ENCODE results near the gene SKIDA1. TPM values are rescaled to one million over a fixed set of nuclear protein-coding genes. Genes with fewer than 3 reads are reported as not detected.
A peak's percentile ranks its signal among the peaks of the same experiment; 100 is the strongest.

SKIDA1 gene
- total and polyA plus RNA-seq, 2 of the 4 experiments (the other 2 are of a cell fraction), result 0.36 to 0.72 TPM

- TF ChIP-seq POLR2A (IDR thresholded peaks at IDR 0.05; ENCODE audit: low read depth, low read length), result no peak
Observed at GRCh38 chr10:21529032-21529910, 3.8 kb upstream of the SKIDA1 start (continued).

GRCh38 chr10:21528236-21529031 is 3.0 kb upstream of the SKIDA1 start:
- H3K4me1 ChIP-seq (ENCODE audit: control insufficient read depth, insufficient read depth, low read length), result peaks cover 2% of the 10 kb centered on the region; the same call in 1 of the 2 replicates
- ATAC-seq (ENCODE audit: low read depth) (no peak), DNase-seq (no peak)
- no peak overlapping the region for H2BK20ac ChIP-seq (ENCODE audit: low read depth, low read length)
- H4K8ac ChIP-seq (ENCODE audit: low read depth in 2 of 2, low read length in 2 of 2), result peak overlapping the region; percentile 82 to 91; a peak in 2 of 4 replicates
- H3K56ac ChIP-seq (ENCODE audit: extremely low read depth, insufficient read depth, low read length), result peak overlapping the region; percentile 96
- H4K91ac ChIP-seq (ENCODE audit: insufficient read depth, low read depth, low read length), result peak overlapping the region; percentile 41
- peak overlapping the region; percentile 93 for H2BK5ac ChIP-seq (ENCODE audit: low read depth, low read length, poor library complexity, severe bottlenecking)
- WGBS, 2 experiments (ENCODE audit: extremely low coverage in 2 of 2, insufficient read length in 1 of 2), result 100% methylated on average over 1 of the region's 8 CpGs; no CpG with 5 or more reads in 1 of the 2 experiments
- H3K36me3 ChIP-seq (ENCODE audit: control insufficient read depth, insufficient read depth, low read length), result no peaks in the 10 kb centered on the region
- H3K4ac ChIP-seq (ENCODE audit: low read depth, low read length), result peak overlapping the region; percentile 29; the same call in 1 of the 2 replicates
- H3K9me3 ChIP-seq (ENCODE audit: control insufficient read depth, insufficient read depth, low read length), result no peaks in the 10 kb centered on the region
- H3K14ac ChIP-seq (replicated peaks; ENCODE audit: low read depth, low read length), result peak overlapping the region; percentile 69; the same call in 1 of the 2 replicates
- ChIA-PET POLR2A (ENCODE audit: unreplicated experiment) (no interaction called here), CTCF (interaction anchor here (0.5 to 1.3 kb wide), 2 partner anchors 40 to 204 kb away, joined by 3 read pairs; no protein-coding TSS in a partner anchor)
- no peak overlapping the region for H2AFZ ChIP-seq (replicated peaks; ENCODE audit: low read length, poor library complexity)
- dilution Hi-C loops (cut with HindIII; ENCODE audit: low sequenced_read_pairs, unreplicated experiment) (no loop called here), in situ Hi-C loops (cut with MboI; ENCODE audit: low sequenced_read_pairs) (no loop called here), intact Hi-C loops (cut with micrococcal nuclease) (loop anchor here (10.0 kb wide), 1 partner anchor 426 kb away; no protein-coding TSS in a partner anchor)
- H3K23ac ChIP-seq (ENCODE audit: low read depth, low read length), result peak overlapping the region; percentile 88; the same call in 1 of the 2 replicates
- no peak overlapping the region for H4K5ac ChIP-seq (ENCODE audit: low read depth, low read length)
- no peak overlapping the region for H2AK9ac ChIP-seq (replicated peaks; ENCODE audit: low read depth, low read length, poor library complexity)
- H4K20me1 ChIP-seq (ENCODE audit: insufficient read depth, low read length), result no peaks in the 10 kb centered on the region
- peaks cover 2 to 5% of the 10 kb centered on the region in 2 experiments; a peak in 3 of 4 replicates for H3K79me1 ChIP-seq (ENCODE audit: low read depth in 1 of 2, low read length in 2 of 2)
- peak overlapping the region; percentile 82; the same call in 1 of the 3 replicates for H2BK15ac ChIP-seq (ENCODE audit: low read depth, low read length)
- H3K4me2 ChIP-seq (ENCODE audit: low read depth, low read length), result peak overlapping the region; percentile 98
- H2AK5ac ChIP-seq (ENCODE audit: low read depth, low read length), result no peak overlapping the region
- no TSS peak for BruUV-seq (replicated peaks)
- no peaks in the 10 kb centered on the region for H3K27me3 ChIP-seq (ENCODE audit: control insufficient read depth, insufficient read depth, low read length)
- 0 out of 2 replicates have a peak, but pooled peaks cover 2% of the 10 kb centered on the region for H3K9me1 ChIP-seq (ENCODE audit: insufficient read depth, low read length)
- H3K18ac ChIP-seq (ENCODE audit: low read depth, low read length), result no peak overlapping the region
- peak overlapping the region; percentile 93 for H3K9ac ChIP-seq (ENCODE audit: low read depth, low read length)
- 0 out of 2 replicates have a peak overlapping the region, but pooled peaks have one; percentile 68 for H2BK120ac ChIP-seq (ENCODE audit: low read depth, low read length)
- peak overlapping the region; percentile 55; the same call in 1 of the 2 replicates for H3K4me3 ChIP-seq (ENCODE audit: insufficient read depth, low read depth, low read length)
- H3K27ac ChIP-seq (ENCODE audit: insufficient read depth, low read length), result peak overlapping the region; percentile 96; the same call in 1 of the 2 replicates
- no peak for TF ChIP-seq FOS (IDR thresholded peaks at IDR 0.05; ENCODE audit: low read depth, low read length)
- no peak for TF ChIP-seq BHLHE40 (IDR thresholded peaks at IDR 0.05; ENCODE audit: low read depth, low read length)
- no peak for TF ChIP-seq MAZ (IDR thresholded peaks at IDR 0.05; ENCODE audit: borderline replicate concordance, low read depth, low read length)
- TF ChIP-seq RFX5 (IDR thresholded peaks at IDR 0.05; ENCODE audit: low read depth, low read length), result no peak
- no peak for TF ChIP-seq NFE2L2 (IDR thresholded peaks at IDR 0.05; ENCODE audit: low read depth, low read length)
- no peak for TF ChIP-seq USF2 (IDR thresholded peaks at IDR 0.05; ENCODE audit: low read depth, low read length)
- no peak for TF ChIP-seq SMC3 (IDR thresholded peaks at IDR 0.05; ENCODE audit: low read depth, low read length)
- TF ChIP-seq POLR2A (IDR thresholded peaks at IDR 0.05; ENCODE audit: low read depth, low read length), result no peak
- TF ChIP-seq MAFK (IDR thresholded peaks at IDR 0.05; ENCODE audit: low read depth, low read length), result no peak
- no peak for TF ChIP-seq MXI1 (IDR thresholded peaks at IDR 0.05; ENCODE audit: borderline replicate concordance, low read depth, low read length)
- no peak for TF ChIP-seq CEBPB (IDR thresholded peaks at IDR 0.05; ENCODE audit: low read depth, low read length)
- no peak for TF ChIP-seq RCOR1 (IDR thresholded peaks at IDR 0.05; ENCODE audit: insufficient replicate concordance, low read length)
